HCT116 (cell line): ENCODE results near the gene ELAPOR1. TPM values are rescaled to one million over a fixed set of nuclear protein-coding genes. Genes with fewer than 3 reads are reported as not detected.

Experiments used
- ATAC-seq: fragments of 200-7000 bp; cut with Tn5 transposase; 2 replicates; pipeline ENCODE4 v1.9.1; 2020; ENCODE audit warnings: mild to moderate bottlenecking, moderate library complexity
- BruUV-seq: library from RNA; stranded (reverse); fragments of 400-500 nt; replicated peaks from 2 replicates; lab custom pipeline; 2021; lab: Mats Ljungman, UMichigan
- CTCF ChIA-PET: fragments of 300-600 bp; sonication (Branson Sonifier 250); formaldehyde crosslinking; loops from one replicate; lab custom pipeline; 2021; ENCODE audit warnings: antibody characterized with exemption; lab: Charles Lee
- POLR2A ChIA-PET: fragments of 300-600, 350-600 bp; sonication (Branson Sonifier 250); formaldehyde crosslinking; loops from one replicate; lab custom pipeline; 2021; ENCODE audit warnings: antibody characterized with exemption; lab: Charles Lee
- RAD21 ChIA-PET, 2 experiments: fragments of 300-600 bp; sonication (Branson Sonifier 250); formaldehyde crosslinking; loops; one replicate each; lab custom pipeline; 2023; ENCODE audit warnings: low total read pairs in 2 of 2; ENCODE audit not compliant: uncharacterized antibody in 2 of 2, unreplicated experiment in 2 of 2, low non-redundant PET in 1 of 2; lab: Charles Lee
- DNase-seq: peaks from one replicate; pipeline ENCODE4 v3.0.0-alpha.2; 2010; ENCODE audit warnings: low read depth, low spot score
- H2AFZ ChIP-seq: fragments of 200-600 bp; shearing (Covaris generic), sonication (generic); 2 replicates; pipeline ENCODE4 v1.6.1; 2017; ENCODE audit warnings: low read depth, mixed run types, mixed read lengths, antibody characterized with exemption, low read length; ENCODE audit not compliant: poor library complexity, severe bottlenecking
- H3K27ac ChIP-seq: 2 replicates; pipeline ENCODE4 v1.5.1; 2012; ENCODE audit warnings: low read depth, low read length
- H3K27me3 ChIP-seq: fragments of 200-600 bp; sonication (generic); 2 replicates; pipeline ENCODE4 v1.6.1; 2016; ENCODE audit warnings: mixed run types, low read length, mixed read lengths; ENCODE audit not compliant: insufficient read depth
- H3K36me3 ChIP-seq, 2 experiments: fragments of 200-500 bp in 1 of 2; fragments of 200-600 bp in 1 of 2; sonication (Bioruptor generic) in 1 of 2; sonication (generic) in 1 of 2; 2 replicates each; pipeline versions ENCODE4 v1.5.1 to v1.6.1; 2014 to 2016; ENCODE audit warnings: low read length in 2 of 2, inconsistent platforms in 1 of 2, mixed read lengths in 1 of 2, mixed run types in 1 of 2; ENCODE audit not compliant: insufficient read depth in 2 of 2, control insufficient read depth in 1 of 2
- H3K4me1 ChIP-seq, 2 experiments: fragments of 200-600 bp in 1 of 2; sonication (generic) in 1 of 2; 2 replicates each; pipeline versions ENCODE4 v1.5.1 to v1.6.1; 2012 to 2017; ENCODE audit warnings: low read length in 2 of 2, inconsistent platforms in 1 of 2, mild to moderate bottlenecking in 1 of 2, mixed read lengths in 1 of 2, mixed run types in 1 of 2, moderate library complexity in 1 of 2; ENCODE audit not compliant: insufficient read depth in 2 of 2, control insufficient read depth in 1 of 2
- H3K4me2 ChIP-seq: fragments of 200-600 bp; sonication (generic); 2 replicates; pipeline ENCODE4 v1.6.1; 2017; ENCODE audit warnings: mixed run types, low read length, mixed read lengths
- H3K4me3 ChIP-seq, 2 experiments: fragments of 200-600 bp in 1 of 2; sonication (generic) in 1 of 2; replicated peaks in 1 of 2; 2 replicates each; pipeline ENCODE4 v1.5.1; 2011 to 2016; ENCODE audit warnings: low read length in 2 of 2, control low read depth in 1 of 2, low read depth in 1 of 2, mild to moderate bottlenecking in 1 of 2, mixed read lengths in 1 of 2, mixed run types in 1 of 2
- H3K79me2 ChIP-seq: fragments of 200-600 bp; sonication (generic); 2 replicates; pipeline ENCODE4 v1.6.1; 2017; ENCODE audit warnings: mild to moderate bottlenecking, mixed run types, low read length, moderate library complexity, mixed read lengths; ENCODE audit not compliant: insufficient read depth
- H3K9ac ChIP-seq: fragments of 200-600 bp; sonication (generic); 2 replicates; pipeline ENCODE4 v1.6.1; 2016; ENCODE audit warnings: low read length, mixed read lengths
- H3K9me2 ChIP-seq: fragments of 200-600 bp; sonication (generic), shearing (Covaris generic); 2 replicates; pipeline ENCODE4 v1.6.1; 2017; ENCODE audit warnings: mixed run types, mild to moderate bottlenecking, moderate library complexity; ENCODE audit not compliant: insufficient read depth
- H3K9me3 ChIP-seq, 2 experiments: fragments of 200-500 bp in 1 of 2; fragments of 200-600 bp in 1 of 2; sonication (Bioruptor generic) in 1 of 2; sonication (generic) in 1 of 2; 2 replicates each; pipeline ENCODE4 v1.6.1; 2014 to 2017; ENCODE audit warnings: low read length in 2 of 2, mixed read lengths in 2 of 2, inconsistent platforms in 1 of 2, low read depth in 1 of 2, mild to moderate bottlenecking in 1 of 2, mixed run types in 1 of 2, moderate library complexity in 1 of 2; ENCODE audit not compliant: control insufficient read depth in 1 of 2, insufficient read depth in 1 of 2
- H4K20me1 ChIP-seq: fragments of 200-600 bp; sonication (generic), shearing (Covaris generic); 2 replicates; pipeline ENCODE4 v1.6.1; 2017; ENCODE audit warnings: mixed run types, mild to moderate bottlenecking, moderate library complexity; ENCODE audit not compliant: insufficient read depth
- ATF3 ChIP-seq: IDR thresholded peaks from 2 replicates; pipeline ENCODE4 v1.6.1; 2012
- CBX3 ChIP-seq: IDR thresholded peaks from 2 replicates; pipeline ENCODE4 v1.6.1; 2012; ENCODE audit warnings: low read depth
- CTCF ChIP-seq, 3 experiments: fragments of 200-600 bp in 1 of 3; sonication (generic) in 1 of 3; IDR thresholded peaks in 2 of 3; conservative IDR thresholded peaks in 1 of 3; 2 replicates each; pipeline ENCODE4 v1.5.1; 2012 to 2017; ENCODE audit warnings: low read depth in 2 of 3, low read length in 2 of 3, antibody characterized with exemption in 1 of 3, borderline replicate concordance in 1 of 3, control low read depth in 1 of 3, mild to moderate bottlenecking in 1 of 3, mixed read lengths in 1 of 3, mixed run types in 1 of 3, moderate library complexity in 1 of 3; ENCODE audit not compliant: insufficient read depth in 1 of 3
- ELF1 ChIP-seq: IDR thresholded peaks from 2 replicates; pipeline ENCODE4 v1.6.1; 2012; ENCODE audit warnings: low read depth, borderline replicate concordance
- EZH2 ChIP-seq: fragments of 200-600 bp; sonication (generic); IDR thresholded peaks from 2 replicates; pipeline ENCODE4 v1.6.1; 2017; ENCODE audit warnings: antibody characterized with exemption, mixed run types
- EZH2phosphoT487 ChIP-seq: fragments of 200-600 bp; IDR thresholded peaks from 2 replicates; pipeline ENCODE4 v1.6.1; 2018; ENCODE audit warnings: antibody characterized with exemption, borderline replicate concordance
- FOSL1 ChIP-seq: IDR thresholded peaks from 2 replicates; pipeline ENCODE4 v1.6.1; 2012; ENCODE audit warnings: low read depth
- JUND ChIP-seq: IDR thresholded peaks from 2 replicates; pipeline ENCODE4 v1.6.1; 2012
- MAX ChIP-seq: IDR thresholded peaks from 2 replicates; pipeline ENCODE4 v1.6.1; 2012
- POLR2AphosphoS5 ChIP-seq: IDR thresholded peaks from 2 replicates; pipeline ENCODE4 v1.6.1; 2011; ENCODE audit warnings: mild to moderate bottlenecking, low read depth, low read length, moderate library complexity
- SIN3A ChIP-seq: IDR thresholded peaks from 2 replicates; pipeline ENCODE4 v1.6.1; 2012; ENCODE audit warnings: low read depth
- SP1 ChIP-seq: IDR thresholded peaks from 2 replicates; pipeline ENCODE4 v1.6.1; 2012; ENCODE audit warnings: low read depth
- SRF ChIP-seq: IDR thresholded peaks from 2 replicates; pipeline ENCODE4 v1.6.1; 2012; ENCODE audit warnings: low read depth
- TCF7L2 ChIP-seq: IDR thresholded peaks from 2 replicates; pipeline ENCODE4 v1.7.0; 2011; ENCODE audit warnings: borderline replicate concordance, inconsistent platforms; ENCODE audit not compliant: insufficient read depth, insufficient read length; ENCODE audit errors: extremely low read depth
- YY1 ChIP-seq: IDR thresholded peaks from 2 replicates; pipeline ENCODE4 v1.6.1; 2011; ENCODE audit warnings: low read length, low read depth, moderate library complexity, mild to moderate bottlenecking; ENCODE audit not compliant: insufficient replicate concordance; ENCODE audit errors: extremely low read depth
- ZBTB33 ChIP-seq: IDR thresholded peaks from 2 replicates; pipeline ENCODE4 v1.6.1; 2011; ENCODE audit warnings: mild to moderate bottlenecking, low read length, moderate library complexity; ENCODE audit not compliant: insufficient replicate concordance; ENCODE audit errors: extremely low read depth
- ZFX ChIP-seq: fragments of 450-650 bp; IDR thresholded peaks from 2 replicates; pipeline ENCODE4 v1.6.1; 2017
- intact Hi-C: fragments of 100-400 bp; cut with micrococcal nuclease; formaldehyde crosslinking; loops from 2 replicates; pipeline ENCODE4 v1.10.0; 2022
- total RNA-seq: library from RNA; stranded (reverse); gene quantifications from one replicate; pipeline ENCODE4 v1.2.1, GENCODE V29; 2021; ENCODE audit not compliant: unreplicated experiment

Gene ELAPOR1
- total RNA-seq, 1 experiment from 2014 or later = 0.57 TPM

GRCh38 chr1:109148987-109149561 is 35.2 kb downstream of the ELAPOR1 start:
- POLR2A ChIA-PET = no interaction called here
- DNase-seq (no peak), ATAC-seq (no peak)
- H4K20me1 ChIP-seq = no peaks in the 10 kb centered on the region
- H2AFZ ChIP-seq = no peak overlapping the region
- peaks cover 0 to 7% of the 10 kb centered on the region in 2 experiments; a peak in 1 of 4 replicates for H3K4me1 ChIP-seq
- RAD21 ChIA-PET = no interaction called here
- H3K9me3 ChIP-seq = no peaks in the 10 kb centered on the region
- no TSS peak for BruUV-seq
- no peaks in the 10 kb centered on the region for H3K9me2 ChIP-seq
- H3K27ac ChIP-seq = no peak overlapping the region
- intact Hi-C loops = no loop called here
- no peaks in the 10 kb centered on the region for H3K79me2 ChIP-seq
- H3K9ac ChIP-seq = no peak overlapping the region
- no peak overlapping the region for H3K4me2 ChIP-seq
- no peak overlapping the region for H3K4me3 ChIP-seq
- H3K27me3 ChIP-seq = no peaks in the 10 kb centered on the region
- H3K36me3 ChIP-seq = no peaks in the 10 kb centered on the region
- CTCF ChIA-PET = no interaction called here
- TF ChIP-seq ZFX (no peak), ELF1 (no peak), SIN3A (no peak), FOSL1 (no peak), SP1 (no peak), JUND (no peak), EZH2 (no peak), CTCF (IDR thresholded peaks at IDR 0.05 in 2 of 3, conservative IDR thresholded peaks at IDR 0.05 in 1 of 3; ENCODE audit: borderline replicate concordance in 1 of 3, insufficient read depth in 1 of 3, low read depth in 2 of 3, low read length in 2 of 3) (no peak), ZBTB33 (no peak), EZH2phosphoT487 (no peak), YY1 (no peak), ATF3 (no peak), TCF7L2 (no peak), POLR2AphosphoS5 (no peak), MAX (no peak), CBX3 (no peak), SRF (no peak)
